HPDE6-E6E7 (cell line): Measurements from ENCODE around the gene UCK1.

ENCODE experiments used
- DNase-seq: peaks from one replicate; pipeline ENCODE4 v3.0.0; 2011; ENCODE audit warnings: missing footprints; ENCODE audit errors: extremely low spot score

Gene UCK1

DNA sequence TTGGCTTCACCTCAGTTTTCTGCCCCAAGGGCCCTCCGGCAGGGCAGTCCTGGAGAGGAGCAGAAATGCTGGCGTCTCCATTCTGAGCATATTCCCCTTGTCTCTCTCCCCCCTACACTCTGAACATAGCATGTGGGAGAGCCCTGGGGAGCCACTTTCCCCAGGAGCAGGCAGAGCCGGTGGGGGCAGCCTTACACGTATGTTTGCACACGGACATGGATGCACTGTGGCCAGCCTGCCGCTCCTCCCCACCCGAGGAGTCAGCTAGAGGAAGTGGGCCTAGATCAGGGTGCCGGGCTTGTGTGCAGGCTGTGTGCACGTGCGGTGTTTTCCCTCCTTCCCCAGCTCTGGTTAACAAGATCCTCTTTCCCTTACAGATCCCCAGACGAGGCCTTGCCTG lies 53.7 kb downstream of the UCK1 start:
- DNase-seq, result no peak

- no peak for DNase-seq
These were observed 54.2 kb downstream of the UCK1 start for GRCh38 chr9:131476777-131477345.

DNA sequence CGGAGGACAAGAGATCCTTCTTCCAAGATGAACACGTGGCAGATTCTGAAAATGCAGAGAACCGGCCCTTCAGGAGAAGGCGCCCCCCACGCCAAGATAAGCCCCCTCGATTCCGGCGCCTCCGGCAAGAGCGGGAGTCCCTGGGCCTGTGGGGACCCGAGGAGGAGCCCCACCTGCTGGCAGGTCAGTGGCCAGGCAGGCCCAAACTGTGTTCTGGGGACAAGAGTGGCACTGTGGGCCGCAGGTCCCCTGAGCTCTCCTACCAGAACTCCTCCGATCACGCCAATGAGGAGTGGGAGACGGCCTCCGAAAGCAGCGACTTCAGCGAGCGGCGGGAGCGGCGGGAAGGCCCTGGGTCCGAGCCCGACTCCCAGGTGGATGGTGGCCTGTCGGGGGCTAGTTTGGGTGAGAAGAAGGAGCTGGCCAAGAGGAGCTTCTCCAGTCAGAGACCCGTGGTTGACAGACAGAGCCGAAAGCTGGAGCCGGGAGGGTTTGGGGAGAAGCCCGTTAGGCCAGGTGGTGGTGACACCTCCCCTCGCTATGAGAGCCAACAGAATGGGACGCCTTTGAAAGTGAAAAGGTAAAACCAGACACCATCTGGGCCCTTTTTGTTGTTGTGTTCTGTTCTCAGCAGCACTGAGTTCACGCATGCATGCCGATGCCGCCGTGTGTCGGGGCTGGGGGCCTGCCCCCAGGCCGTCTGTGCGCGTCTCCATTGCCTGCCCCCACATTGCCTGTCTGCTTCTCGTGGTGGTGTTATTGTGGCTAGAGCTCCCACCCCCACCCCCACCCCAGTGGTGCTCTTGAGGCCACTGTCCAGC lies 54.9 kb downstream of the UCK1 start:
- DNase-seq, result no peak

GRCh38 chr9:131475111-131475955 lies 55.7 kb downstream of the UCK1 start:
- DNase-seq, result no peak

- no peak for DNase-seq
These were observed 56.4 kb downstream of the UCK1 start for GRCh38 chr9:131474711-131475110.

DNA sequence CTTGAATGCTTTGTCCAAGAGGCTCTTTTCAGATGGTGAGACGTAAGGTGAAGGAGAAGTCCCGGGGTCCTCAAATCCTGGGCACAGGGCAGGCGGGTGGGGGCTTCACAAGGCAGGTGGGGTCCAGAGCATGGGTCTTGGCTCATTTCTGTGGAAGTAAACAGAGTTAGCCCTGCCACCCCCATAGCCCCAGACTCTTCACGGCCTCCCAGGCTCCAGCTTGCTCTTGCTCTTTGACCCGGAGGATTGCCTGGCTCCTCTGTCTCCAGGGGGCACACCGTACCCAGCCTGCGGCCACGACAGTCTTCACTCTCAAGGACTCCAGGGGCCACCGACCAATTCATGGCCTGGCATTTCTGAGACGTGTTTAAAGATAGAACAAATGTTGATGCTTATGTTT lies 57.2 kb downstream of the UCK1 start:
- DNase-seq, result no peak
